AG04449 (cell line): Measurements from ENCODE around the gene ABLIM2.

Source experiments
- CTCF ChIA-PET: fragments of 350-600 bp; formaldehyde crosslinking; extraction: SDS; loops from one replicate; lab custom pipeline; 2021; ENCODE audit warnings: antibody characterized with exemption; lab: Yijun Ruan, JAX
- POLR2A ChIA-PET: fragments of 400-600, 350-600 bp; formaldehyde crosslinking; extraction: SDS; loops from one replicate; lab custom pipeline; 2020; ENCODE audit warnings: antibody characterized with exemption, inconsistent platforms; lab: Yijun Ruan, JAX
- DNase-seq: peaks from one replicate; pipeline ENCODE4 v3.0.0-alpha.2; 2010; ENCODE audit warnings: low read depth, low spot score
- H3K4me3 ChIP-seq: 2 replicates; pipeline ENCODE4 v1.5.1; 2011; ENCODE audit warnings: low read depth, mild to moderate bottlenecking, control low read depth, low read length
- CTCF ChIP-seq: IDR thresholded peaks from one replicate; pipeline ENCODE4 v1.5.1; 2011; ENCODE audit warnings: mild to moderate bottlenecking, moderate library complexity, low read length, control low read depth, inconsistent platforms; ENCODE audit not compliant: insufficient read depth; ENCODE audit errors: missing control alignments

Gene ABLIM2

DNA sequence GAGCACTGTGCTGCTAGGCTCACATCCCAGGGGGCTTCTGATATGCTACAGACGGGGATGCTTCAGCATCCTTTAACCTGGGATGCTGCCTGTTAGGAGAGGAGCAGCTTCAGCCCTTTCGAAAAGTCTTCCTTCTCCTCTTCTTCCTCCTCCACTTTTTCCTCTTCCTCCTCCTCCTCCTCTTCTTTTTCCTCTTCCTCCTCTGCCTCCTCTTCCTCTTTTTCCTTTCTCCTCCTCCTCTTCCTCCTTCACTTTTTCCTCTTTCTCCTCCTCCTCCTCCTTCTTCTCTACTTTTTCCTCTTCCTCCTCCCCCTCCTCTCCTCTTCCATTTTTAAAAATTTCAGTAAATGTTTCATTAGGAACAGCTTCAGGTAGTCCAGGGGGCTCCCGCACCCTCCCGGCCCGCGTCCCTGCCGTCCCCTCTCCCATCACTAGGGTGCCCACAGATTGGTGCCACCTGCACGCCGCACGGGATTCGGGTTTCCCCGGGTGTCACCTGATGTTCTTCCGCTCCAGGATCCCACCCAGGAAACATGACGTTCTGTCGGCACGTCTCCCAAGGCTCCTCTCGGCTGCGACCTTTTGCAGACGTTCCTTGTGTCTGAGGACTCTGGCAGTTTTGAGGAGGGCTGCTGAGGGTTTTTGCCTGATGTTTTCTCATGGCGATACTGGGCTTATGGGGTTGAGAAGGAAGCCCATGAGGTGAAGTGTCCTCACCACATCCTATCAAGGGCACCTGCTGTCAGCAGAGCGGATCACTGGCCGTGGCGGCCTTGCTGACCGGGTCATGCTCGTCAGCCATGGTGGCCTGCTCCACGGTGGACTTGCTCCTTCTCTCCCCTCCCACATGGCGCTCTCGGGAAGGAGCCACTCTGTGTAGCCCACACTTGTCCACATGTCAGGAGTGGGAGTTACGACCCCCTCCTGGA is 135.6 kb downstream of the ABLIM2 start:
- no peak overlapping the region for H3K4me3 ChIP-seq
- ChIA-PET CTCF (no interaction called here), POLR2A (no interaction called here)
- TF ChIP-seq CTCF, result no peak
- DNase-seq, result no peak

DNA sequence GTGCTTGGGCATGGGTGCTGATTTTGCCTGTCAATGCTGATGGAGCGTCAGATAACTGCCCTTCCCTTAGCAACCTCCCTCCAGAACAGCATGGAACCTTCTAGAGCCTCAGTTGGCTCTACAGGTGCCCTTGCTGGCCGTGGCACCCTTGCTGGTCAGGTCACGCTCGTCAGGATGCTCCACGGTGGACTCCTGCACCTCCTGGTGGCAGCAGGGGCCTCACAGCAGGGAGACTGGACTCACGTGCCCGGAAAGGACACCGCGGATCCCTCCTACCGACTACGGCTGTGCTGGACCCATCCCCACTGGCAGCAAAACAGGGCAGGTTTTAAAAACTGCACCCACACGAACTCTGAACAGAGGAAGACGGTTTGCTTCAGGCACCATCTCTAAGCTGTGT is 136.8 kb downstream of the ABLIM2 start:
- ChIA-PET CTCF (no interaction called here), POLR2A (no interaction called here)
- no peak for DNase-seq
- no peak overlapping the region for H3K4me3 ChIP-seq
- peak; percentile 31 for TF ChIP-seq CTCF

DNA sequence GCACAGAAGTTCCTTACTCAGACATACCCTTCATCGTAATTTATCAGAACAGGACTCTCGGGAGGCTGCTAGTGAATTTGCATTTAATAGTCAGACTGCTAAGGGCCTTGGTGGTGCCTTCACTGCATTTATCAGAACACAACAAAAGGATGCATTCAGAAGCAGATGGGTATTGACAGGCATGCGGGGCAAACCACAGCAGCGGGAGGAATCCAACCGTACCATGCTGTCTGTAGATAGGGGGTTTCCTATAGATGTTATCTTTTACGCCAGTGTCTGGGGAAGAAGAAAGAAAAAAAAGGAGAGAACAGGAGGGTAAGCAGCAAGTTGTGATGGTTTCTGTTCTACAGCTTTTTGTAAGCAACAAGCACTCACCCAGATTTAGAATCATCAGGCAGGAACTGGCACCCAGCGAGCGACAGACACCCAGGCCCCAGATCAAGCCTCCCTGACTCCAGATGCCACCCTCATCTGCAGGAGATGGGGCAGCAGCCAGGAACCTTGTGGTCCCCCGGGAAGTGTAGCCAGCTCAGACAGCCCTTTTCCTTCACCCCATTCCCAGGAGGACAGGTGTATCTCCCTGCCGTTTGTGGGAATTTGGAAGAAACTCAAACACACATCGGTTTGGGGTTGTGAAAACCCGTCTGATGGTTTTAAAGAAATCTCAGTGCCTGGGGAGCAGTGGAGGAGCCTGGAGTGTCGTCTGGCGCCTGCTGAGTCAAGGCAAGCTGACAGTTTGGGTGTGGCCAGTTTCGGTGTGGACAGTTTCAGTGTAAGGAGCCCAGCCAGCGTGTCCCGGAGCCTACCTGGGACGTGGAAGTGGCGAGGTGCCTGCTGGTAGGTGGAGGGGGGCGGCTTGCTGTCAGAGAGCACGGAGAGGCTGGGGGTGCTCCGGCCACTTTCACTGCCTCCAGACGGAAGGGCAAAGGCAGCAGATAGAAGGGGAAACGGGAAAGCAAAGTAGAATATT is 138.9 kb downstream of the ABLIM2 start:
- no peak for TF ChIP-seq CTCF
- H3K4me3 ChIP-seq, result no peak overlapping the region
- CTCF ChIA-PET, result no interaction called here
- POLR2A ChIA-PET, result no interaction called here
- no peak for DNase-seq

GRCh38 chr4:8016527-8016926 is 142.1 kb downstream of the ABLIM2 start:
- DNase-seq, result no peak
- H3K4me3 ChIP-seq, result no peak overlapping the region
- POLR2A ChIA-PET, result no interaction called here
- CTCF ChIA-PET, result interaction anchor here (1.1 to 1.4 kb wide), 4 partner anchors 9 to 244 kb away, joined by 3 to 6 read pairs (median 3); no protein-coding TSS in a partner anchor
- TF ChIP-seq CTCF, result no peak

DNA sequence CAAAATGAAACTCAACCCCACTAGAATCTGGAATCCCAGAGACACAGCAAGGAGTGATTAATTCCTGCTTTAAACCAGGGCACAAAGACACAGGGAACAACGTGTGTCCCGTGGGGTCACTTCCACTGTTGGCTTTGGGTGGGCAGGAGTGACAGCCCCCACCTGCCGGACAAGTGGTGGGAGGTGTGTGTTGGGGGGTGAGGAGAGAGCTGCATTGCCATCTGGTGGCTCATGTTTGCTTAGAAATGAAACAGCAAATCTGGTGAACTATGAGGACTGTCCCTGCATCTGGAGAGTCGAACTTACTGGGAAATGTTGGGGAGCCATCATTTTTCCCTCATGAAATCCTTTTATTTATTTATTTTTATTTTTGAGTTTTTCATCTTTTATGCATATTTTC is 143.1 kb downstream of the ABLIM2 start:
- H3K4me3 ChIP-seq, result peak overlapping the region; percentile 27
- ChIA-PET POLR2A (no interaction called here), CTCF (interaction anchor here (0.7 to 1.4 kb wide), 4 partner anchors 8 to 818 kb away, joined by 3 to 6 read pairs (median 3); no protein-coding TSS in a partner anchor)

More for the DNA sequence above, 143.1 kb downstream of the ABLIM2 start:
- peak; percentile 42 for TF ChIP-seq CTCF
- no peak for DNase-seq
